ENCODE data around the gene ADAMTSL3. TPM values are rescaled to one million over a fixed set of nuclear protein-coding genes. Genes with fewer than 3 reads are reported as not detected.

Gene ADAMTSL3
- total RNA-seq, 1 experiment from 2014 or later = 0.05 TPM

- Histone ChIP-seq H3K79me2 (ENCODE audit: insufficient read depth, low read length) (no peaks in the 10 kb centered on the region), H3K36me3 (ENCODE audit: control insufficient read depth in 1 of 2, insufficient read depth in 2 of 2, low read length in 2 of 2) (no peaks in the 10 kb centered on the region), H4K20me1 (ENCODE audit: insufficient read depth) (no peaks in the 10 kb centered on the region), H3K9me2 (ENCODE audit: insufficient read depth) (no peaks in the 10 kb centered on the region), H3K27ac (ENCODE audit: low read depth, low read length) (no peak overlapping the region), H3K4me1 (ENCODE audit: control insufficient read depth in 1 of 2, insufficient read depth in 2 of 2, low read length in 2 of 2) (no peaks in the 10 kb centered on the region), H2AFZ (ENCODE audit: low read depth, low read length, poor library complexity, severe bottlenecking) (no peak overlapping the region), H3K9ac (ENCODE audit: low read length) (no peak overlapping the region), H3K27me3 (ENCODE audit: insufficient read depth, low read length) (no peaks in the 10 kb centered on the region), H3K9me3 (ENCODE audit: control insufficient read depth in 1 of 2, insufficient read depth in 1 of 2, low read depth in 1 of 2, low read length in 2 of 2) (no peaks in the 10 kb centered on the region), H3K4me2 (ENCODE audit: low read length) (no peak overlapping the region), H3K4me3 (replicated peaks in 1 of 2; ENCODE audit: low read depth in 1 of 2, low read length in 2 of 2) (no peak overlapping the region)
- ChIA-PET POLR2A (no interaction called here), CTCF (interaction anchor here (0.7 kb wide), 1 partner anchor 25 kb away, joined by 3 read pairs; no protein-coding TSS in a partner anchor), RAD21 (ENCODE audit: low non-redundant PET in 1 of 2, low total read pairs in 2 of 2, uncharacterized antibody in 2 of 2, unreplicated experiment in 2 of 2) (no interaction called here)
- TF ChIP-seq SP1 (IDR thresholded peaks at IDR 0.05; ENCODE audit: low read depth) (no peak), YY1 (IDR thresholded peaks at IDR 0.05; ENCODE audit: extremely low read depth, insufficient replicate concordance, low read depth, low read length) (no peak), SIN3A (IDR thresholded peaks at IDR 0.05; ENCODE audit: low read depth) (no peak), POLR2AphosphoS5 (IDR thresholded peaks at IDR 0.05; ENCODE audit: low read depth, low read length) (no peak), ZFX (IDR thresholded peaks at IDR 0.05) (no peak), CEBPB (IDR thresholded peaks at IDR 0.05; ENCODE audit: low read depth) (no peak), POLR2A (IDR thresholded peaks at IDR 0.05; ENCODE audit: borderline replicate concordance, extremely low read depth, insufficient read depth, insufficient read length) (no peak), CTCF (IDR thresholded peaks at IDR 0.05 in 2 of 3, conservative IDR thresholded peaks at IDR 0.05 in 1 of 3; ENCODE audit: borderline replicate concordance in 1 of 3, insufficient read depth in 1 of 3, low read depth in 2 of 3, low read length in 2 of 3) (no peak), MAX (IDR thresholded peaks at IDR 0.05) (no peak), FOSL1 (IDR thresholded peaks at IDR 0.05; ENCODE audit: low read depth) (no peak), RAD21 (IDR thresholded peaks at IDR 0.05; ENCODE audit: low read depth) (no peak), TCF7L2 (IDR thresholded peaks at IDR 0.05; ENCODE audit: borderline replicate concordance, extremely low read depth, insufficient read depth, insufficient read length) (no peak), CBX3 (IDR thresholded peaks at IDR 0.05; ENCODE audit: low read depth) (no peak), ATF3 (IDR thresholded peaks at IDR 0.05) (no peak), EGR1 (IDR thresholded peaks at IDR 0.05; ENCODE audit: low read depth) (no peak), JUND (IDR thresholded peaks at IDR 0.05) (no peak), SRF (IDR thresholded peaks at IDR 0.05; ENCODE audit: low read depth) (no peak), ZBTB33 (IDR thresholded peaks at IDR 0.05; ENCODE audit: extremely low read depth, insufficient replicate concordance, low read length) (no peak)
- ATAC-seq (no peak), DNase-seq (ENCODE audit: low read depth, low spot score) (no peak)
- no TSS peak for BruUV-seq (replicated peaks)
- intact Hi-C loops (cut with micrococcal nuclease) = no loop called here
Observed at GRCh38 chr15:84010246-84010645, 356.3 kb downstream of the ADAMTSL3 start.

Data from HCT116 (cell line).